Osteoblast (primary cell): ENCODE measurements around the gene NCS1. TPM values are rescaled to one million over a fixed set of nuclear protein-coding genes. Genes with fewer than 3 reads are reported as not detected.

Experiments used
- DNase-seq: peaks from one replicate; pipeline ENCODE4 v3.0.0; 2011; ENCODE audit warnings: low spot score, mixed read lengths; ENCODE audit not compliant: insufficient read length; ENCODE audit errors: missing footprints
- H2AFZ ChIP-seq: 2 replicates; pipeline ENCODE4 v1.6.0; 2011; ENCODE audit warnings: mild to moderate bottlenecking, low read length
- H3K27ac ChIP-seq: 2 replicates; pipeline ENCODE4 v1.5.1; 2011; ENCODE audit warnings: mild to moderate bottlenecking, low read depth, low read length, moderate library complexity
- H3K27me3 ChIP-seq: 2 replicates; pipeline ENCODE4 v1.6.0; 2012; ENCODE audit warnings: mild to moderate bottlenecking, control low read depth, inconsistent platforms, low read length, moderate library complexity; ENCODE audit not compliant: insufficient read depth
- H3K36me3 ChIP-seq: 2 replicates; pipeline ENCODE4 v1.5.1; 2011; ENCODE audit warnings: mild to moderate bottlenecking, low read length, control low read depth, moderate library complexity; ENCODE audit not compliant: insufficient read depth
- H3K4me1 ChIP-seq: 2 replicates; pipeline ENCODE4 v1.5.1; 2011; ENCODE audit warnings: mild to moderate bottlenecking, low read length, control low read depth, moderate library complexity; ENCODE audit not compliant: insufficient read depth
- H3K4me2 ChIP-seq: 2 replicates; pipeline ENCODE4 v1.6.0; 2011; ENCODE audit warnings: mild to moderate bottlenecking, low read length; ENCODE audit not compliant: insufficient read depth
- H3K4me3 ChIP-seq: fragments of 200-600 bp; sonication (generic); 3 replicates; pipeline ENCODE4 v1.5.1; 2012; ENCODE audit warnings: mild to moderate bottlenecking, low read length, inconsistent platforms; ENCODE audit not compliant: insufficient read depth
- H3K79me2 ChIP-seq: 2 replicates; pipeline ENCODE4 v1.6.0; 2012; ENCODE audit warnings: mild to moderate bottlenecking, low read length, control low read depth, inconsistent platforms; ENCODE audit not compliant: insufficient read depth
- H3K9me3 ChIP-seq: 2 replicates; pipeline ENCODE4 v1.5.1; 2011; ENCODE audit warnings: low read depth, low read length, control low read depth
- H4K20me1 ChIP-seq: 2 replicates; pipeline ENCODE4 v1.6.0; 2012; ENCODE audit warnings: mild to moderate bottlenecking, low read length, control low read depth; ENCODE audit not compliant: insufficient read depth
- total RNA-seq: library from RNA; depleted of rRNA; stranded (reverse); fragments of >200 nt; gene quantifications from 2 replicates; pipeline ENCODE4 v1.2.3, GENCODE V29; 2012
- TF ChIP-seq, protein P1 (sequence below): IDR thresholded peaks from 2 replicates; pipeline ENCODE4 v1.5.1; 2011; ENCODE audit warnings: mild to moderate bottlenecking, low read depth, low read length, moderate library complexity; ENCODE audit errors: extremely low read depth

Gene NCS1
- total RNA-seq, 1 donor, result 49.9 TPM

DNA sequence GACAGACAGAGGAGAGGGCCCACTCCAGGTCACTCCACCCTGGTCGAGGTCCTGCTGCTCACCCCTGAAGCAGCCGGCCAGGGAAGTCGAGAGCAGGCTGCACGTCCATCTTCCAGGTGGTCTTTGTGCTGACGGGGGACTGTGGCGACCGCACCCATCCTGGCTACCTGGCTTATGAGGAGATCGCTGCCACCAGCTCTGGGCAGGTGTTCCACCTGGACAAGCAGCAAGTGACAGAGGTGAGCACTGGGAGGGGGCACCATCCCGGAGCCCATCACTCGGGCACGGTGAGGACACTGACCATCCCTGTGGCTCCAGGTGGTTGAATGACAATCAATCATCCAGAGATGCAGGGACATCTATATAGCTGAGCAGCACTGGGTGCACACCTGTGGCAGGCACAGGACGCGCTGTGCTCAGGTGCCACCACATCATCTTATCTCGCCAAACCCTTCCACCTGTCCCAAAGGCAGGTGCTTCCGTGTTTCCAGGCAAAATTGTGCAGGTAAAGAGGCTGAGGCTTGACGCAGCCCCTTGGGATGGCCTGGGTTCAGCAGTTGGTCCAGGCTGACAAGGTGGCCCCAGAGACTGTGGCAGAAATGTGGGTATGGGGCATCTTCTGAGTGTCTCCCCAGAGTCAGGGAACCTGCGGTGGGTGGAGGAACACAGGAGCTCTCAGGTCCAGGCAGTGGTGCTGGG is 114.0 kb downstream of the NCS1 start:
- Histone ChIP-seq H3K27me3 (peaks cover 50% of the 10 kb centered on the region), H2AFZ (no peak overlapping the region), H3K4me1 (no peaks in the 10 kb centered on the region), H3K79me2 (no peaks in the 10 kb centered on the region), H3K27ac (no peak overlapping the region), H3K9me3 (no peaks in the 10 kb centered on the region), H3K36me3 (no peaks in the 10 kb centered on the region), H3K4me3 (no peak overlapping the region), H3K4me2 (no peak overlapping the region), H4K20me1 (no peaks in the 10 kb centered on the region)
- TF ChIP-seq, protein P1, sequence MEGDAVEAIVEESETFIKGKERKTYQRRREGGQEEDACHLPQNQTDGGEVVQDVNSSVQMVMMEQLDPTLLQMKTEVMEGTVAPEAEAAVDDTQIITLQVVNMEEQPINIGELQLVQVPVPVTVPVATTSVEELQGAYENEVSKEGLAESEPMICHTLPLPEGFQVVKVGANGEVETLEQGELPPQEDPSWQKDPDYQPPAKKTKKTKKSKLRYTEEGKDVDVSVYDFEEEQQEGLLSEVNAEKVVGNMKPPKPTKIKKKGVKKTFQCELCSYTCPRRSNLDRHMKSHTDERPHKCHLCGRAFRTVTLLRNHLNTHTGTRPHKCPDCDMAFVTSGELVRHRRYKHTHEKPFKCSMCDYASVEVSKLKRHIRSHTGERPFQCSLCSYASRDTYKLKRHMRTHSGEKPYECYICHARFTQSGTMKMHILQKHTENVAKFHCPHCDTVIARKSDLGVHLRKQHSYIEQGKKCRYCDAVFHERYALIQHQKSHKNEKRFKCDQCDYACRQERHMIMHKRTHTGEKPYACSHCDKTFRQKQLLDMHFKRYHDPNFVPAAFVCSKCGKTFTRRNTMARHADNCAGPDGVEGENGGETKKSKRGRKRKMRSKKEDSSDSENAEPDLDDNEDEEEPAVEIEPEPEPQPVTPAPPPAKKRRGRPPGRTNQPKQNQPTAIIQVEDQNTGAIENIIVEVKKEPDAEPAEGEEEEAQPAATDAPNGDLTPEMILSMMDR, result no peak
- no peak for DNase-seq

Other genes starting within 250 kb of the NCS1 start
- 31.8 and 35.9 TPM in 2 replicates for gene FNBP1, start 129.2 kb upstream of the NCS1 start, total RNA-seq
- 25.3 and 30.1 TPM in 2 replicates for gene GPR107, start 118.5 kb upstream of the NCS1 start, total RNA-seq
- under 0.01 TPM in 2 replicates for gene HMCN2, start 93.4 kb downstream of the NCS1 start, total RNA-seq